ENCODE results near the gene CATSPER4. TPM values are rescaled to one million over a fixed set of nuclear protein-coding genes. Genes with fewer than 3 reads are reported as not detected.

Gene CATSPER4
- total and polyA plus RNA-seq, 2 of the 13 experiments (the other 11 are each of a cell fraction or from before 2014, with no cell fraction given) = not detected

- TF ChIP-seq CTCF (CRISPR knock-in tag; IDR thresholded peaks at IDR 0.05) = peak; percentile 68
- no peak for TF ChIP-seq NAIF1 (CRISPR knock-in tag; IDR thresholded peaks at IDR 0.05; ENCODE audit: borderline replicate concordance)
- no peak for TF ChIP-seq TBX2 (CRISPR knock-in tag; IDR thresholded peaks at IDR 0.05; ENCODE audit: borderline replicate concordance)
- TF ChIP-seq ZFX (CRISPR knock-in tag; IDR thresholded peaks at IDR 0.05; ENCODE audit: low read depth) = peak; percentile 64
- 0 out of 2 replicates have a peak, but pooled peaks have one; percentile 25 for TF ChIP-seq ZNF710 (CRISPR knock-in tag; IDR thresholded peaks at IDR 0.05; ENCODE audit: borderline replicate concordance)
- no peak for TF ChIP-seq ZBTB46 (CRISPR knock-in tag; IDR thresholded peaks at IDR 0.05; ENCODE audit: borderline replicate concordance)
- no peak for TF ChIP-seq CBX2 (IDR thresholded peaks at IDR 0.05; ENCODE audit: low read depth, low read length)
- TF ChIP-seq CBX2 (CRISPR knock-in tag; IDR thresholded peaks at IDR 0.05; ENCODE audit: low read depth) = no peak
- no peak for TF ChIP-seq NR1H2 (CRISPR knock-in tag; IDR thresholded peaks at IDR 0.05; ENCODE audit: borderline replicate concordance, low read depth)
- TF ChIP-seq RBAK (CRISPR knock-in tag; IDR thresholded peaks at IDR 0.05) = no peak
- no peak for TF ChIP-seq ESRRA (CRISPR knock-in tag; IDR thresholded peaks at IDR 0.05; ENCODE audit: low read depth)
- TF ChIP-seq ELK4 (CRISPR knock-in tag; IDR thresholded peaks at IDR 0.05; ENCODE audit: borderline replicate concordance) = no peak
- TF ChIP-seq SALL2 (CRISPR knock-in tag; IDR thresholded peaks at IDR 0.05) = 0 out of 2 replicates have a peak, but pooled peaks have one; percentile 23
- no peak for TF ChIP-seq ZNF703 (CRISPR knock-in tag; IDR thresholded peaks at IDR 0.05; ENCODE audit: borderline replicate concordance)
- TF ChIP-seq ZNF761 (CRISPR knock-in tag; conservative IDR thresholded peaks at IDR 0.05) = peak; percentile 56; the same call in 1 of the 2 replicates
- 0 out of 2 replicates have a peak, but pooled peaks have one; percentile 41 for TF ChIP-seq MXD1 (CRISPR knock-in tag; IDR thresholded peaks at IDR 0.05)
- no peak for TF ChIP-seq GZF1 (CRISPR knock-in tag; IDR thresholded peaks at IDR 0.05)
- no peak for TF ChIP-seq SKI (IDR thresholded peaks at IDR 0.05; ENCODE audit: partially characterized antibody)
- peak; percentile 28; the same call in 1 of the 2 replicates for TF ChIP-seq ZNF563 (CRISPR knock-in tag; IDR thresholded peaks at IDR 0.05)
Observed at GRCh38 chr1:26164036-26164860, 26.2 kb upstream of the CATSPER4 start (continued).
